ENCODE data around the gene POLDIP2.
A peak's percentile ranks its signal among the peaks of the same experiment; 100 is the strongest.

Gene POLDIP2

DNA sequence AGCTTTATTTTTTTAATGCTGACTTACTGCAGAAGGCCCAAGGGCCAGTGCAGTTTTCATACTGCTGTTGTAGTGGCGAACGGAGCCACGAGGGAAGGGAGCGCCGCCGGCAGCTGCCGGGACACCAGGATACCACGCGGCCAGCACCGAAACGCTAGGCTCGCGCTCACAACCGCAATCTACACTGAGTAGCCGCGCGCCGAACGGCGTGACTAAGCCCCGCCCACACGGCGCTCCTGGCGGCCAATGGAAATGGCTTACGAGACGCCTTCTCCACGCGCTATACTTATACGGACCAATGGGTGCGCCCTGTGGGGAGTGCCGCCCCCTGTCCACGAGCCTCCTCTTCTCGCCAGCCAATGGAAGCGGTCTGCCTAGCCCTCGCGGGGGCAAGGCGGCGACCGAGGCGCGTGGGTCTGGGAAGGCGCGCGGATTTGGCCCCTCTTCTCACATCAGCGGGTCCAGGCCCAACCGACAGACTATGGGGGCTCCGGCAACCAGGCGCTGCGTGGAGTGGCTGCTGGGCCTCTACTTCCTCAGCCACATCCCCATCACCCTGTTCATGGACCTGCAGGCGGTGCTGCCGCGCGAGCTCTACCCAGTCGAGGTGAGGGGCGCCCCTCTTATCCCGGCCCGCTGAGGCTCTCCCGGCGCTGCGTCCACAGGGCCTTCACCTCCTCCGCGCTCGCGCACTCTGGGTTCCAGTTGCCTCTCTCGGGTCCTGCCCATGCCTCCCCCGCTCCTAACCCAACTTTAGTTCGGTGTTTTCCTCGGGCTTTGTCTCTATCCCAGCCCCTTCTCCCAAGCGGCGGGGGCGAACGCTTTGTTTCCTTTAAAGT, 38.3 kb downstream of the POLDIP2 start, which contains the start of gene TMEM97:
TMEM97 (plus strand) TSS at position 442 of the 839 bp plus-strand sequence; CDS start at position 482, 40 bp downstream.
- peak; percentile 83 for DNase-seq (ENCODE audit: low read depth, low spot score)
- Histone ChIP-seq H3K36me3 (ENCODE audit: insufficient read depth, insufficient read length, low read length) (peaks cover 16% of the 10 kb centered on the region), H3K9me3 (ENCODE audit: insufficient read depth, low read length) (no peaks in the 10 kb centered on the region), H3K27me3 (ENCODE audit: insufficient read depth, insufficient read length) (no peaks in the 10 kb centered on the region), H3K9ac (ENCODE audit: insufficient read length, low read depth) (peak within 1 kb of the TSS; percentile 98), H3K4me1 (ENCODE audit: insufficient read depth, insufficient read length) (peaks cover 2% of the 10 kb centered on the region), H3K4me3 (ENCODE audit: insufficient read length, low read depth) (peak within 1 kb of the TSS; percentile 93)
- TF ChIP-seq SUZ12 (IDR thresholded peaks at IDR 0.05; ENCODE audit: extremely low read depth, insufficient read depth, insufficient read length) (no peak), ZNF274 (IDR thresholded peaks at IDR 0.05; ENCODE audit: low read depth, low read length) (no peak), YY1 (IDR thresholded peaks at IDR 0.05; ENCODE audit: insufficient read depth, insufficient read length) (no peak)

DNA sequence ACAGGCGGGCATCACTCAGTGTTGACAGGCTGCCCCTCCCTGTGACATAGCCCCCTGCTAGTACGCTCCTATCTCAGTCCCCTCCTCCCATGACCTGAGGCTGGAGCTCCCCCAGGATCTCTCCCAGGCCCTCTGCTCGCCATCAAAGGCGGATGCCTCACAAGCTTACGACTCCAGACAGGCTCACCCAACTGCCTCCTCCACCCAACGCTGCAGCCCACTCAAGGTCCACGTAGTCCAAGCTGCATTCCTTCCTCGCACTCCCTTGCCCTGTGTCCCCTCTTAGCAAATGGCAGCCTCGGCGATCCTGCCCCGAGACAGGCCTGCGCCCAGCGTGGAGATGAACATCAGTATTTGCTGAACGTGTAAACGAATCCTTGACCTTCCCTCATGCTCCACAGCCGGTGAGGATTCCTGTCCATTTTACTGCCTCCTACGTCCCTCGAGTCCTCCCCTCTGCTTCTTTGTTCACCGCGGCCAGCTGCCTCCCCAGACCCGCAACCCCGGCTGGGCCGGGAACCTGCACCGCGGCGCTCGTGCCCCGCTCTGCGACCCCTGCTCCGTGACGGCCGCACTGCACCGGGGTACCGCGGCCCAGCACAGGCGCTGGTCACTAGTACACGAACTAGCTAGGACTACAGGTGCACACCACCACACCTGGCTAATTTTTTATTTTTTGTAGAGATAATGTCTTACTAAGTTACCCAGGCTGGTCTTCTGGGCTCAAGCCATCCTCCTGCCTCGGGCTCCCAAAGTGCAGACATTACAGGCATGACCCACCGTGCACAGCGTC, 39.2 kb downstream of the POLDIP2 start:
- H3K9me3 ChIP-seq (ENCODE audit: insufficient read depth, low read length) = no peaks in the 10 kb centered on the region
- TF ChIP-seq ZNF274 (IDR thresholded peaks at IDR 0.05; ENCODE audit: low read depth, low read length) = no peak
- TF ChIP-seq YY1 (IDR thresholded peaks at IDR 0.05; ENCODE audit: insufficient read depth, insufficient read length) = no peak
- no peak for TF ChIP-seq SUZ12 (IDR thresholded peaks at IDR 0.05; ENCODE audit: extremely low read depth, insufficient read depth, insufficient read length)
- DNase-seq (ENCODE audit: low read depth, low spot score) = no peak

DNA sequence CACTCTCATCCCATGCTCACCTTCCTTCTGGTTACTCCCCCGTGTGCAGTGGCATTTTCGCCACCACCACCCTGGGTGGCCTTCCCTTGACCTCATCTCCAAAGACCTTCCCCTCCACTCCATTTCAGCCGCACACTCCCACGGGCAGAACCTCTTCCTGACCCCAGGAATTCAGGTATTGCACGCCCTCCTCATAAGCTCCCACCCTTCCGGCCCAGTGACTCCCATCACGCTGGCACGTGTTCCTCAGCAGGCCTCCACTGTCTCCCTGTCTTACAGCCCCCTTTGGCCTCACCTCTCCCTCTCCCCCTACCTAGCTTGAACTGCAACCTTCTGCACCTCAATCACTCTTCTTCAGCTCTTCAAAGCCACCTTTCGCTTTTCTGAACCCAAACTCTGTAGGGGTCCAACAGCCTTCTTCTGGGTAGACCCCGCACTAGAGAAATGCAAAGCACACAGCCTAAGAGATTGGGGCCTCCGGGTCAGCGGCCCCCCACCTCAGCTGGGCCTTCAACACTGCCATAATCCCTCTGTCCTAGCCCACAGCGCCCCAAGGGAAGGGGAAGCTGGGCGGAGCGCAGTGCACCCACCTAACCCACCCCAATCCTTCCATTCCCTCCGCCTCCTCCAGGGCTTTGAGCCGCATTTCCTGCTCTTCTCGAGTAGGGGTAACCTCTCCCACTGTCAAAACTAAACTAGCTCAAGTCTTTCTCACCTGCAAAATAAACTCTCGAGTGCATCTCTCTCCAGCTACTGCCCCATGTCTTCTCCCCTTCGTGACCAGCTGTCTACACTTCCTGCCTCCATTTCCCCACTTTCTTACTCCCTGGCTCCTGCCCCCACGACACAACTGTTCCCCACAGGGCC, 40.0 kb downstream of the POLDIP2 start:
- no peak for DNase-seq (ENCODE audit: low read depth, low spot score)
- Histone ChIP-seq H3K9me3 (ENCODE audit: insufficient read depth, low read length) (no peaks in the 10 kb centered on the region), H3K27me3 (ENCODE audit: insufficient read depth, insufficient read length) (no peaks in the 10 kb centered on the region), H3K4me3 (ENCODE audit: insufficient read length, low read depth) (peak overlapping the region; percentile 93), H3K9ac (ENCODE audit: insufficient read length, low read depth) (peak overlapping the region; percentile 98), H3K4me1 (ENCODE audit: insufficient read depth, insufficient read length) (peaks cover 2% of the 10 kb centered on the region), H3K36me3 (ENCODE audit: insufficient read depth, insufficient read length, low read length) (peaks cover 10% of the 10 kb centered on the region)
- TF ChIP-seq ZNF274 (IDR thresholded peaks at IDR 0.05; ENCODE audit: low read depth, low read length) (no peak), SUZ12 (IDR thresholded peaks at IDR 0.05; ENCODE audit: extremely low read depth, insufficient read depth, insufficient read length) (no peak), YY1 (IDR thresholded peaks at IDR 0.05; ENCODE audit: insufficient read depth, insufficient read length) (no peak)

More for the DNA sequence above, 39.2 kb downstream of the POLDIP2 start:
- H3K27me3 ChIP-seq (ENCODE audit: insufficient read depth, insufficient read length) = no peaks in the 10 kb centered on the region
- peaks cover 2% of the 10 kb centered on the region for H3K4me1 ChIP-seq (ENCODE audit: insufficient read depth, insufficient read length)
- peak overlapping the region; percentile 98 for H3K9ac ChIP-seq (ENCODE audit: insufficient read length, low read depth)
- H3K36me3 ChIP-seq (ENCODE audit: insufficient read depth, insufficient read length, low read length) = peaks cover 14% of the 10 kb centered on the region
- peak overlapping the region; percentile 93 for H3K4me3 ChIP-seq (ENCODE audit: insufficient read length, low read depth)

DNA sequence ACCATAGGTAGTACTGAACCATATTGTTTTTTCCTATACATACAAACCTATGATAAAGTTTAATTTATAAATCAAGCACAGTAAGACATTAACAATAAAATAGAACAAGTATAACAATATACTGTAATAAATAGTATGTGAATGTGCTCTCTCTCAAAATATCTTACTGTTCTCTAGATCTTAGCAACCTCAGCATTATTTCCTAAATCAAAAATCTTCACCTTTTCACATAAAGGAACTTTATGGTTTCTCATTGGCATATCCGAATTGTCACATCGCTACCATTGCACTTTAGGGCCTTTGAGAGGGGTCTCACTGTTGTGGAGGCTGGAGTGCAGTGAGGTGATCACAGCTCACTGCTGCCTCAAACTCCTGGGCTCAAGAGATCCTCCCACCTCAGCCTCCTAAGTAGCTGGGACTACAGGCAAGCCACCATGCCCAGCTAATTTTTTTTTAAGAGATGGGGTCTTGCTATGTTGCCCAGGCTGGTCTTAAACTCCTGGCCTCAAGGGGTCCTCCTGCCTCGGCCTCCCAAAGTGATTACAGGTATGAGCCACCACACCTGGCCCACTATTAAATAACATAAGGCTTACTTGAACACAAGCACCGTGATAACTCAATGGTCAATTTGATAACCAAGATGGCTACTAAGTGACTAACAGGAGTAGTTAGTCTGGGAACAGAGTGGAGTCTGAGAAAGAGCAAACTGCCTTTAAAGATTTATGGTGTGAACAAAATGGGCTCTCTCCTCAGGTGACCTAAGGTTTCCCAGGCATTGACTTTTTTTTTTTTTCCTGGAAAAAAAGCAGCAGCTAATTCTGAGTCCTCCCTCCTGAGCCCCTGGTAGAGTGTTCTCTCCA, 41.3 kb downstream of the POLDIP2 start:
- no peak overlapping the region for H3K4me3 ChIP-seq (ENCODE audit: insufficient read length, low read depth)
- peaks cover 7% of the 10 kb centered on the region for H3K36me3 ChIP-seq (ENCODE audit: insufficient read depth, insufficient read length, low read length)

DNA sequence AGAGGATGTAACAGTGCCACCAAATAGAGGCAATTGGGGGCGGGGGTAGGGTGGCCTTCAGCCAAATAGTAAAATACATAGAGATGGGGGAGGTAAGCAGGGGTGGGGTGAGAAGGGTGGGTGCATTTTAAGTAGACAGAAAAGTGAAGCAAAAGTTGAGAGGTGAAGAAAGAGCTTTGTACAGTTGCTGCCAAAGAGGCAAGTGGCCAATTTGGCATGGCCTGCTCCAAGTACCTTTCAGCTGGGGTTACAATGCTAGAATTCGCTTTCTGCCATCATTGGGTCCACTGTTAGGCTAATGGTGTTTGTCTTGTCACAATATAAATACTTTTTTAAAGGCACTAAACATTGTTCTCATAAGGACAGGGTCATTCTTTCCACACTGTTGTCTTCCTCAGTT, 43.5 kb downstream of the POLDIP2 start:
- no peaks in the 10 kb centered on the region for H3K27me3 ChIP-seq (ENCODE audit: insufficient read depth, insufficient read length)
- H3K36me3 ChIP-seq (ENCODE audit: insufficient read depth, insufficient read length, low read length) = no peaks in the 10 kb centered on the region
- no peak overlapping the region for H3K4me3 ChIP-seq (ENCODE audit: insufficient read length, low read depth)
- H3K9me3 ChIP-seq (ENCODE audit: insufficient read depth, low read length) = no peaks in the 10 kb centered on the region
- DNase-seq (ENCODE audit: low read depth, low spot score) = no peak
- no peak for TF ChIP-seq ZNF274 (IDR thresholded peaks at IDR 0.05; ENCODE audit: low read depth, low read length)
- TF ChIP-seq YY1 (IDR thresholded peaks at IDR 0.05; ENCODE audit: insufficient read depth, insufficient read length) = no peak
- TF ChIP-seq SUZ12 (IDR thresholded peaks at IDR 0.05; ENCODE audit: extremely low read depth, insufficient read depth, insufficient read length) = no peak
- H3K4me1 ChIP-seq (ENCODE audit: insufficient read depth, insufficient read length) = no peaks in the 10 kb centered on the region
- no peak overlapping the region for H3K9ac ChIP-seq (ENCODE audit: insufficient read length, low read depth)

More for the DNA sequence above, 41.3 kb downstream of the POLDIP2 start:
- no peak for TF ChIP-seq YY1 (IDR thresholded peaks at IDR 0.05; ENCODE audit: insufficient read depth, insufficient read length)
- TF ChIP-seq SUZ12 (IDR thresholded peaks at IDR 0.05; ENCODE audit: extremely low read depth, insufficient read depth, insufficient read length) = no peak
- TF ChIP-seq ZNF274 (IDR thresholded peaks at IDR 0.05; ENCODE audit: low read depth, low read length) = no peak
- Histone ChIP-seq H3K27me3 (ENCODE audit: insufficient read depth, insufficient read length) (no peaks in the 10 kb centered on the region), H3K9ac (ENCODE audit: insufficient read length, low read depth) (no peak overlapping the region), H3K9me3 (ENCODE audit: insufficient read depth, low read length) (no peaks in the 10 kb centered on the region), H3K4me1 (ENCODE audit: insufficient read depth, insufficient read length) (no peaks in the 10 kb centered on the region)
- DNase-seq (ENCODE audit: low read depth, low spot score) = no peak

DNA sequence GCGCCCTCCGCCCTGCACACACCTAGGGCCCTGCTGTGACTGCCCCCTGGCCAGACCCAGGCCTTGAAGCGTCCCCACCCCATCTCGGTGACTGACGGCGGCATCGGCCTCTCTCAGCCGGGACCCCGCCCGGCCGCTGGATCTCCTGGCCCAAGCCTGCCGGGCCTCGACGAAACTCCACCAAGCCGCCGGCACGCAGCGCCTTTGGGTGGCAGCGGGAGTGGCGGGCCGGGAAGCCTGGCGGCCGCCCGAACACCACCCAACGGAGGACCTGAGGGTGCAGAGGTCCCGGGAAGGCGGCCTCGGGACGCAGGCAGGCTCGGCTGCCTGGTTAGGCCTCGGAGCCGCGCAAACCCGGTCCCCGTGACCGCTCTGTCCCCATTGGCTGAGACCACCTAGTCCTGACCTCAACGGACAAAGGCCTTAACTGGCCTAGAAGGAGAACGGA, 50.3 kb downstream of the POLDIP2 start:
- H3K9me3 ChIP-seq (ENCODE audit: insufficient read depth, low read length) = no peaks in the 10 kb centered on the region
- H3K36me3 ChIP-seq (ENCODE audit: insufficient read depth, insufficient read length, low read length) = no peaks in the 10 kb centered on the region
- no peak overlapping the region for H3K9ac ChIP-seq (ENCODE audit: insufficient read length, low read depth)
- no peaks in the 10 kb centered on the region for H3K4me1 ChIP-seq (ENCODE audit: insufficient read depth, insufficient read length)
- no peak for TF ChIP-seq ZNF274 (IDR thresholded peaks at IDR 0.05; ENCODE audit: low read depth, low read length)
- TF ChIP-seq YY1 (IDR thresholded peaks at IDR 0.05; ENCODE audit: insufficient read depth, insufficient read length) = no peak
- no peak for TF ChIP-seq SUZ12 (IDR thresholded peaks at IDR 0.05; ENCODE audit: extremely low read depth, insufficient read depth, insufficient read length)
- no peak for DNase-seq (ENCODE audit: low read depth, low spot score)
- no peaks in the 10 kb centered on the region for H3K27me3 ChIP-seq (ENCODE audit: insufficient read depth, insufficient read length)
- no peak overlapping the region for H3K4me3 ChIP-seq (ENCODE audit: insufficient read length, low read depth)

Measured in NT2/D1 (cell line).